Measurements from ENCODE around the gene STX3.

DNA sequence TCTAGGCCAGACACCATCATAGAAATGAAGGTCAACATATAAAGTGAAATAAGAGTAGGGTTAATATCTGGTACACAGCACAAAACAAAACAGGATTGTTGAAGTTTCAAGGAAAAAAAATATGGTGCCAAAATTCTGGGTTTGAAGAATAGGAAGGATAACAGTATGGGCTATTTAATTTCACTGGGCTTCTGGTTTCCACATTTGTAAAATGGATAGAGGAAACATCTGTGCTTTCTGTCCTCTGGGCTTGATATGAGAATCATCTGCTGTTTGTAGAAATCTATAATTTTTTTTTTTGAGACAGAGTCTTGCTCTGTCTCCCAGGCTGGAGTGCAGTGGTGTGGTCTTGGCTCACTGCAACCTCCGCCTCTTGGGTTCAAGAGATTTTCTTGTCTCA, 27.8 kb upstream of the STX3 start:
- TF ChIP-seq POLR2A (IDR thresholded peaks at IDR 0.05), result no peak
- TF ChIP-seq, protein P1, sequence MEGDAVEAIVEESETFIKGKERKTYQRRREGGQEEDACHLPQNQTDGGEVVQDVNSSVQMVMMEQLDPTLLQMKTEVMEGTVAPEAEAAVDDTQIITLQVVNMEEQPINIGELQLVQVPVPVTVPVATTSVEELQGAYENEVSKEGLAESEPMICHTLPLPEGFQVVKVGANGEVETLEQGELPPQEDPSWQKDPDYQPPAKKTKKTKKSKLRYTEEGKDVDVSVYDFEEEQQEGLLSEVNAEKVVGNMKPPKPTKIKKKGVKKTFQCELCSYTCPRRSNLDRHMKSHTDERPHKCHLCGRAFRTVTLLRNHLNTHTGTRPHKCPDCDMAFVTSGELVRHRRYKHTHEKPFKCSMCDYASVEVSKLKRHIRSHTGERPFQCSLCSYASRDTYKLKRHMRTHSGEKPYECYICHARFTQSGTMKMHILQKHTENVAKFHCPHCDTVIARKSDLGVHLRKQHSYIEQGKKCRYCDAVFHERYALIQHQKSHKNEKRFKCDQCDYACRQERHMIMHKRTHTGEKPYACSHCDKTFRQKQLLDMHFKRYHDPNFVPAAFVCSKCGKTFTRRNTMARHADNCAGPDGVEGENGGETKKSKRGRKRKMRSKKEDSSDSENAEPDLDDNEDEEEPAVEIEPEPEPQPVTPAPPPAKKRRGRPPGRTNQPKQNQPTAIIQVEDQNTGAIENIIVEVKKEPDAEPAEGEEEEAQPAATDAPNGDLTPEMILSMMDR (IDR thresholded peaks at IDR 0.05), result no peak
